NCI-H128 (cell line): ENCODE data around the gene LLGL2.

ENCODE experiments used
- DNase-seq: peaks from one replicate; lab custom pipeline; 2025; ENCODE audit not compliant: unreplicated experiment; lab: John Stamatoyannopoulos, UW

LLGL2 gene

DNA sequence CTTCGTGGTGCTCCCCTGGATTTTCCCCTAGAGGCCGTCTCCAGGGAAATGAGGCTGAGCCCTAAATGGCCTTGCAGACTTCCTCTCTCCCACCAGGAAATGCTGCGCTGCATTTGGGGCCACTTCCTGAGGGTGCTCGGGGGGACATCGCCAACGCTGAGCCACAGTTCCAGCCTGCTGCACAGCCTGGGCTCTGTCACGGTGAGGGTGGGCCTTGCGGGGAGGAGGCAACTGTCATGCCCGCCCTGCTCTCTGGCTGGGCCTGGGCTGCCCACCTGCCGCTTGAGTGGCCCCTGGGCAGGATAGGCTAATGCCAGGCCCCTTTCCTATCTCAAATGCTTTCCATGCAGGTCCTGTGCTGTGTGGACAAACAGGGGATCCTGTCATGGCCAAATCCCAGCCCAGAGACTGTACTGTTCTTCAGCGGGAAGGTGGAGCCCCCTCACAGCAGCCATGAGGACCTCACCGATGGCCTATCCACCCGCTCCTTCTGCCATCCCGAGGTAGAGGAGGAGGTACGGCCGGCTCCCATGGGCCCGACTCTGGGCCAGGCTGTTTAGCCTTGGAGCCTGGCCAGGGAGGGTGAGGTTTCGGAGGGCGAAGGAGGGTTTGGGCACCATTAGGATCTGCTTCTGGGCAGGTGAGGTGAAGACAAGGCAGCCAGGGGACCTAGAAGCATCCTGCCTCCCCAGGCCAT, 34.4 kb upstream of the LLGL2 start:
- DNase-seq = no peak

DNA sequence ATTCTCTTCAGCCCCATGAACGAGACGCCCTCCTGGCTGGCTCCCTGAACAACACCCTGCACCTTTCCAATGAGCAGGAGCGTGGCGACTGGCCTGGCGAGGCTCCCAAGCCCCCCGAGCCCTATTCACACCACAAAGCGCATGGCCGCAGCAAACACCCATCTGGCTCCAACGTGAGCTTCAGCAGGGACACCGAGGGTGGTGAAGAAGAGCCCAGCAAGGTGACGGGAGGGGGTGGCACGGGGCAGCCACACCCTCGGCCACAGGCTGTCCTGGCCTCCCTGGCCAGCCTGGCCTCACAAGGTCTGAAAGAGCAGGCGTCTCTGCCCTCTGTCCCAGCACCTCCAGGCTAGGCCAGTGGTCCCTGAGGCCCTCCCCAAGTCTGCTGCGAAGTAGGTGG, 33.8 kb upstream of the LLGL2 start:
- no peak for DNase-seq

- DNase-seq = no peak
Measured at GRCh38 chr17:75492555-75493168, 32.8 kb upstream of the LLGL2 start.

DNA sequence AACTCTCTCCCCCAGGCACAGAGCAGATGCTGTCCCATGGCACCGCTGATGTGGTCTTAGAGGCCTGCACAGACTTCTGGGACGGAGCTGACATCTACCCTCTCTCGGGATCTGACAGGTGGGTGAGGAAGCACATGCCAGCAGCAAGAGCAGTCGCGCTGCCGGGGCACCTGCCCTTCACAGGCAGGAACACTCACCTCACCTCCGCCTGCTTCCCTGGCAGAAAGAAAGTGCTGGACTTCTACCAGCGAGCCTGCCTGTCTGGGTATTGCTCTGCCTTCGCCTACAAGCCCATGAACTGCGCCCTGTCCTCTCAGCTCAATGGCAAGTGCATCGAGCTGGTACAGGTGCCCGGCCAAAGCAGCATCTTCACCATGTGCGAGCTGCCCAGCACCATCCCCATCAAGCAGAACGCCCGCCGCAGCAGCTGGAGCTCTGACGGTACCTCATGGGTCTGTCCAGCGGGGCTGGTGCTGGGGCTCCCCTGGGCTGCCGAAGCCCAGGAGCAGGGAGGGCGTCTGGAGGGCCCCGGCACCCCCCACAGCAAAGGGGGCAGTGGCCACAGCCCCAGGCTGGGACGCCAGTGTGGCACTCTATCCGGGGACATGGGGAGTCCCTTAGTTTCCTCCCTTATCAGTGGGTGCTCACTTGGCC, 31.9 kb upstream of the LLGL2 start:
- DNase-seq = no peak

- DNase-seq = no peak
Measured at GRCh38 chr17:75494326-75494877, 31.1 kb upstream of the LLGL2 start.

DNA sequence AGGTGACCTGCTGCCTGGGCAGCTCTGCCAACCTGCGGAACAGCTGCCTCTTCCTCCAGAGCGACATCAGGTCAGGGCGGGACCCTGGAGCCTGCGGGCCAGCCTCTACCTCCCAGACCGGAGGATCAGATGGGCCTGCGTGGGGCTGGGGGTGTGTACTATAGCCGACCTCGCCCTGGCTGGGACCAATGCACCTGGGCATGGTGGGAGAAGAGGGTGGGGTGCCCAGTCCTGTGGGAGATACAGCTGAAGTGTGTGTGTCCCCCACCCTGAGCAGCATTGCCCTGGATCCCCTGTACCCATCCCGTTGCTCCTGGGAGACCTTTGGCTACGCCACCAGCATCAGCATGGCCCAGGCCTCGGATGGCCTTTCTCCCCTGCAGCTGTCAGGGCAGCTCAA, 29.5 kb upstream of the LLGL2 start:
- DNase-seq = no peak

DNA sequence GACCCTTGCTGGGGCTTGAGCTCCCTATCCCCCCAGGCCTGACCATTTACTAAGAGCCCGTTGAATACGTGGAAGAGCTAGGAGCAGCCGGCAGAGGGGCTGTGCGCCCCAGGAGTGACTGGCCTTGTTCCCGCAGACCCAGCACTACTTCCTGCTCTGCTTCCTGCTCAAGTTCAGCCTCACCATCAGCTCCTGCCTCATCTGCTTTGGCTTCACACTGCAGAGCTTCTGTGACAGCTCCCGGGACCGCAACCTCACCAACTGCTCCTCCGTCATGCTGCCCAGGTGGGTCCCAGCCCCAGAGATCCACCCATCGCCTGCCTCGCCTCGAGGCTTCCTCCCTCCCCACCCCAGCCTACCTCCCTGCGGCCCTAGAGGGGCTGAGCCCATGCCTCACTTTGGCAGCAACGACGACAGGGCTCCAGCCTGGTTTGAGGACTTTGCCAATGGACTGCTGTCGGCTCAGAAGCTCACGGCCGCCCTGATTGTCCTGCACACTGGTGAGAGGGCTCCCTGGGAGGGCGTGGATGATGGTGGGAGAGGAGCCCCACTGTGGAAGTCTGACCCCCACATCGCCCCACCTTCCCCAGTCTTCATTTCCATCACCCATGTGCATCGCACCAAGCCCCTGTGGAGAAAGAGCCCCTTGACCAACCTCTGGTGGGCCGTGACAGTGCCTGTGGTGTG, 27.3 kb upstream of the LLGL2 start:
- no peak for DNase-seq

DNA sequence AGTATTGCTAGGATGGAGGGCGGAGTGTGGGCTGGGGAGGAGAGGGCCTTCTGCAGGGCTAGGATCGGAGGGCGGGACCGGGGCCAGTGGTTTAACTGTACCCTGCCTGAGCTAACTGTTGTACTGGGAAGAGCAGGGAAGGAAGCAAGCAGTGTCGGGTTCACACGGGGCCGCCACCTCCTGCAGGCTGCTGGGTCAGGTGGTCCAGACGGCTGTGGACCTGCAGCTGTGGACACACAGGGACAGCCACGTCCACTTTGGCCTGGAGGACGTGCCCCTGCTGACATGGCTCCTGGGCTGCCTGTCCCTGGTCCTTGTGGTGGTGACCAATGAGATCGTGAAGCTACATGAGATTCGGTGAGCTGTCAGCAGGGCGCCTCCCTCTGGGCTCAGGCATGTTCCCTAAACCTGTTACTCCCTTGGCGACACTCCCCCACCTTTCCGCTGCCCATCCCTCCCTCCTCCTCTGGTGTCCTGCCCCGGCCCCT, 26.7 kb upstream of the LLGL2 start:
- DNase-seq = no peak

- DNase-seq = no peak
Measured at GRCh38 chr17:75499313-75500022, 26.0 kb upstream of the LLGL2 start.

DNA sequence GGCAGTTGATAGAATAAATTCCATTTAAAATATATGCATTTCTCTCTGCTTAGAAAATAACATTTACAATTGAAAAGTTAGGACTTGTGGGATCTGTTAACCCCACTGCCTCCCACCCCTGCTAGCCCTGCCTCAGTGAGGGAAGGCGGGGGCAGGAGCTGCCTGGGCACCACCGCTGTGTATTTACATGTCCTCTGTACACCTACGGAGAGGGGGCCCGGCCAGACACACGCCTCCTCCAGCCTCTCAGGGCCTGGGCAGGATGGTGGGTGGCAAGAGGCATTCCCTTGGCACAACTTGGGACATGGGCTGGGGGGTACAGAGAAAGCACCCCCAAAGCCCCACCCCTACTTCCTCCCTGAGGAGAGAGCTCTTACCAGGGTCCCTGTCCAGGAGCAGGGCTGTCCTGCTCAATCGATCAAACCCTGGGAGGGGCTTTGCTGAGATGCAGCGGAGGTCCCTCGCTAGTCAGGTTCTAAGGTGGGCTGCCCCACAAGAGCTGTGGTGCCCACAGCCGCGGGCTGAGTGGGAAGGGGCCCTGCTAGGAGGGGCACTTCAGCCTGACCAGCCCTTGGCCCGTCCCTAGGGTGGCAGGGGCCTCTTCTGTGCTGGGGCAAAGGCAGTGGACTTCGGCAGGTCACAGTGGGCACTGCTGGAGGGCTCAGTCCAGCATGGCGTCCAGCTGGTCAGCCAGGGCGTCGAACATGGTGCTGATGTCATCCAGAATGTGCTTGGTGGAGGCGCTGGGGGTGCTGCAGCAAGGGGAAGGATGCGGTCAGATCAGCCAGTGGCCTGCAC, 24.9 kb upstream of the LLGL2 start:
- no peak for DNase-seq

DNA sequence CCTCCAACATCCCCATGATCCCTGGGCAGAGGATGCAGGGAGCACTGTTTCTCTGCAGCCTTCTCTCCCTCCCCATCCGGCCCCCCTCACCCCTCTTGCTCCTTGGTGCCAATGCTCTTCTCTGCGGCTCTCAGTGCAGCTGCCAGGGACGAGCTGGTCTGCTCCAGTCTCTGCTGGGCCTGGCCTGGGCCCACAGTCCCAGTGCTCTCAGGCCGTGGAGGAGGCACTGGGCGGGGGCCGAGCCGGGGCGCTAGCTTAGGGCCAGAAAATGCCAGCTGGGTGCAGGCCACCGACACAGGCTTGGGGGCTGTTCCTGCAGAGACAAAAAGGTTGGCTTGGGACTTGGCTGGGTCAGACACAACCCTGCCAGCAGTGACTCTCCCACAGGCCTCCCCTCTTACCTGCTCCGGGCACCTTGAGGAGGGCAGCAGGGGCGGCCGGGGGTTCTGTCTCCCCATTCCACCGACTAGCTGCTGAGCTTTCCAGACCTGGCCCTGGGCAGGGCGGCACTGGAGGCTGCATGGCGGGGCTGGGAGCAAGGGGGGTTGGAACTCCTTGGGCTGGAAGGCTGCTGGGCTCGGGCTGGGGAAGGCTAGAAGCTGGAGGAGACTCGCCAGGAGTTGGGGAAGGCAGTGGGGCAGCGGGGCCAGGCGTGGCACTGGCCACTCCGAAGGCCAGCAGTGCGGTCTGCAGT, 24.0 kb upstream of the LLGL2 start:
- DNase-seq = no peak

DNA sequence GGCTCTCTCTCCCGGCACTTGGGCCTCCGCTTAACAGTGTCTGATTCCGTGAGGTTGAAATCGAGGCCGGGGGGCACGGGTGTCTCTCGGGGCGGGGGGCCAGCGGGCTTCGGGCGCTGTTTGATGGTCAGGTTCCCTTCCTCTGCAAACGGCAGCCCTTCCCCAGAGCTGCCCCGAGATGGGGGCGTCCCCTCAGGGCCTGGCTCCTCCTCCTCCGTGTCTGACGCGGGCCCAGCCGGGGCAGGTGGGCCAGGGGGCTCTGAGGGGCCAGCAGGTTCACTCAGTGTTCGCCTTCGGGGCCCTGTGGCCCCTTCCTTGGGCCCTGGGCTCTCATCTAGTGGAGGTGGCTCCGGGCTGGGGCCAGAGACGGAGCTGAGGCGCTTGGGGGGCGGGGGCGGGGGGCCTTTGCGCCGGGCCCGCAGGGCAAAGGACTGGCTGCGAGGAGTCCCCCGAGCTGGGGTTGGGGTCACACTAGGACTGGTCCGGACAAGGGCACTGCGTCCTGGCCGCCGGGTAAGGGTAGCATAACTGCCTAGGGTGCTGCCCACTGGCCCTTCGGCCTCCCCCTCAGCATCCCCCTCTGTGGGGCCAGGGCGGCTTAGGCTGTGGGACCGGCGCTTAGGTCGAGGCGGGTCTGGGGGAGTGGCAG, 23.3 kb upstream of the LLGL2 start:
- no peak for DNase-seq

GRCh38 chr17:75502721-75503329, 22.7 kb upstream of the LLGL2 start:
- no peak for DNase-seq

GRCh38 chr17:75503337-75503950, 22.1 kb upstream of the LLGL2 start:
- no peak for DNase-seq

- no peak for DNase-seq
Measured at GRCh38 chr17:75503976-75504346, 21.5 kb upstream of the LLGL2 start.

DNA sequence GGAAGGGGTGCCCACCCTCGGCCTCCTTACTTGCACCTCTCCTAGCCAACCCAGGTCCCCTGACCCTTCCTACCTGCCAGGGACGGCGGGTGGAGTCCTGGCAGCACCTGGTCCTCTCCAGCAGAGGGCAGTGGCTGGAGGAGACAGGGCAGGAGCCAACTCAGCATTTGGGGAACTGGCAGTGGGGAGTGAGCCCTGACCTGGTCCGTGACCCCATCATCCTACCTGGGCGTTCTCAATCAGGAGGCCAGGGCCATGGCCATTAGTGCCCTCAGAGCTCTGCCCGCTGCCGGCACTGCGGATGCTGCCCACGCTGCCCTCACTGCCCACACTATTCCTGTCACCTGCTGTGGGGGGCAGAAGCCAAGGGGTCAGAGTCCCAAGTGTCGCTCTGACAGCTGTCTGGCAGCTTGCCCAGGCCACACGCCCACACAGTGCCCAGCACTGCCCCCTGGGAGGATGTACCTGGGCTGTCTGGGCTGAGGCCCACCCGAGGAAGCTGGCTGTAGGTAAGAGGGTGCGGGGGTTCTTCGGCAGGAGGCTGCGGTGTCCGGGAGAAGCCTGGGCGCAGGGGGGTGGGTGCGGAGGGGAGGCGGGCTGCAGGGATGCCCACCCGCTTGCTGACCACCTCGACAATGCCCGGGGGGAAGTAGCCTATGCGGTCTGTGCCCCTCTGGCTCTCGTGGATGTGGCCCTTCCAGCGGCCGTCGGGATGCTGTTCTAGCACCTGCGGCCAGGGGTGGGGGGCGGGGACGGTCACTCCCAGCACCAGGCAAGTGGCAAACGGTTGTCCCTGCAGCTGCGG, 20.9 kb upstream of the LLGL2 start:
- DNase-seq = no peak

DNA sequence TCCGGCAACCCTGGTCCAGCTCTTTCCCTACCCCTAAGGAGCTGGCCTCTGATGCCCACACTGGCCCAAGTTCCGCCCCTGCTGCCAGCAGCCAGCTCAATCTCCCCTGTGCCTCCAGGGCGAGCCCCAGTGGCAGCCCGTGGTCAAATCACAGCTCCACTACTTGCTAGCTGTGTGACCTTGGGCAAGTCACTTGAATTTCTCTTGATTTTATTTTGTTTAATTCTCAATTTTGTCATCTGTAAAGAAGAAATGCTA, 20.4 kb upstream of the LLGL2 start:
- DNase-seq = no peak

- no peak for DNase-seq
Measured at GRCh38 chr17:75505640-75506039, 19.9 kb upstream of the LLGL2 start.
